Stomach smooth muscle (tissue), 2 donors: ENCODE measurements around the gene FES.
A peak's percentile ranks its signal among the peaks of the same experiment; 100 is the strongest.

Experiments used
- H3K27ac ChIP-seq: one replicate; pipeline ENCODE4 v1.7.0; 2013; ENCODE audit warnings: mild to moderate bottlenecking, low read length, inconsistent platforms
- H3K27me3 ChIP-seq, 2 donors: one replicate each; pipeline ENCODE4 v1.7.0; 2013; ENCODE audit warnings: low read length in 2 of 2; ENCODE audit not compliant: insufficient read depth in 2 of 2, control insufficient read depth in 1 of 2
- H3K36me3 ChIP-seq, 2 donors: one replicate each; pipeline ENCODE4 v1.7.0; 2013; ENCODE audit warnings: low read length in 2 of 2; ENCODE audit not compliant: control insufficient read depth in 2 of 2, insufficient read depth in 2 of 2
- H3K4me1 ChIP-seq: one replicate; pipeline ENCODE4 v1.7.0; 2013; ENCODE audit warnings: low read length; ENCODE audit not compliant: control insufficient read depth, insufficient read depth
- H3K4me3 ChIP-seq, 2 donors: one replicate each; pipeline ENCODE4 v1.7.0; 2013; ENCODE audit warnings: low read length in 2 of 2
- H3K9ac ChIP-seq, 2 donors: one replicate each; pipeline ENCODE4 v1.7.0; 2013; ENCODE audit warnings: low read length in 2 of 2, mild to moderate bottlenecking in 1 of 2
- H3K9me3 ChIP-seq, 2 donors: one replicate each; pipeline ENCODE4 v1.7.0; 2013; ENCODE audit warnings: low read length in 2 of 2; ENCODE audit not compliant: control insufficient read depth in 2 of 2
- donor health status: healthy.
- donor health status: Pancreatic carcinoma.

The FES gene

GRCh38 chr15:90883526-90883975 lies 753 bp upstream of the FES start:
- Histone ChIP-seq H3K9ac (peak overlapping the region; percentile 73 to 87), H3K27me3 (no peaks in the 10 kb centered on the region), H3K36me3 (peaks cover 12 to 34% of the 10 kb centered on the region in 2 donors), H3K9me3 (no peaks in the 10 kb centered on the region), H3K27ac (peak overlapping the region; percentile 90), H3K4me3 (peak overlapping the region; percentile 62 to 73), H3K4me1 (peaks cover 40% of the 10 kb centered on the region)

DNA sequence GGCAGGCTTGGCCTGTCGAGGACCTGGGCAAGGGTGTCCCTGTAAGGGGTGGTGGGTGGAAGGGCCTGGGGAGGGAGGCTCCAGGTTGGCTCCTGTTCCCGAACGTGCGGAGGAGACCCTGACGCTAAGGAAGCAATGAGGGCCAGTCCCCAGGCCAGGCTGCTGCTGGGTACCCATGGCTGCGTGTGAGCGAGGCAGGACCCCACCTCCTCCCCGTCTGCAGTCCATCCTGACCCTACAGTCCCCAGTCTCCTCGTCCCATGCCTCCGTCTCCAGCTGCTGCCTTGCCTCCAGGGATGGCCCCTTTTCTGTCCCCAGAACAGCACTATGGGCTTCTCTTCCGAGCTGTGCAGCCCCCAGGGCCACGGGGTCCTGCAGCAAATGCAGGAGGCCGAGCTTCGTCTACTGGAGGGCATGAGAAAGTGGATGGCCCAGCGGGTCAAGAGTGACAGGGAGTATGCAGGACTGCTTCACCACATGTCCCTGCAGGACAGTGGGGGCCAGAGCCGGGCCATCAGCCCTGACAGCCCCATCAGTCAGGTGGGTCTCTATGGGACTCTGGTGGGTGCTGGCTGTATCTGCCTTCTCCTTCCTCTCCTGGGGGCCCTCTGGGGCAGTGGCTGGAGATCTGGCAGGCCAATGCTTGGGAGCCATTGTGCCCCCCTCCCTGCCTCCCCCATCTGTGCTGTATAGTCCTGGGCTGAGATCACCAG lies 571 bp downstream of the FES start:
- Histone ChIP-seq H3K27me3 (no peaks in the 10 kb centered on the region), H3K9ac (peak overlapping the region; percentile 73 to 87), H3K4me3 (peak overlapping the region; percentile 62 to 73), H3K27ac (peak overlapping the region; percentile 90), H3K36me3 (peaks cover 12 to 29% of the 10 kb centered on the region in 2 donors), H3K9me3 (no peaks in the 10 kb centered on the region), H3K4me1 (peaks cover 40% of the 10 kb centered on the region)

GRCh38 chr15:90885432-90886290 lies 1.4 kb downstream of the FES start:
- Histone ChIP-seq H3K36me3 (peaks cover 7 to 27% of the 10 kb centered on the region in 2 donors), H3K4me1 (peaks cover 40% of the 10 kb centered on the region), H3K27me3 (no peaks in the 10 kb centered on the region), H3K4me3 (peak overlapping the region; percentile 47 to 73), H3K9me3 (no peaks in the 10 kb centered on the region), H3K9ac (peak overlapping the region; percentile 73 to 87), H3K27ac (peak overlapping the region; percentile 90)

GRCh38 chr15:90886291-90886614 lies 1.9 kb downstream of the FES start:
- peak overlapping the region in 1 of 2 donors; percentile 73 for H3K4me3 ChIP-seq
- H3K9me3 ChIP-seq, result no peaks in the 10 kb centered on the region
- H3K36me3 ChIP-seq, result peaks cover 4 to 28% of the 10 kb centered on the region in 2 donors
- no peak overlapping the region for H3K9ac ChIP-seq
- H3K4me1 ChIP-seq, result peaks cover 40% of the 10 kb centered on the region
- H3K27me3 ChIP-seq, result no peaks in the 10 kb centered on the region
- peak overlapping the region; percentile 90 for H3K27ac ChIP-seq

- H3K36me3 ChIP-seq, result peaks cover 10 to 31% of the 10 kb centered on the region in 2 donors
These were observed 2.8 kb downstream of the FES start for GRCh38 chr15:90887037-90887481.

DNA sequence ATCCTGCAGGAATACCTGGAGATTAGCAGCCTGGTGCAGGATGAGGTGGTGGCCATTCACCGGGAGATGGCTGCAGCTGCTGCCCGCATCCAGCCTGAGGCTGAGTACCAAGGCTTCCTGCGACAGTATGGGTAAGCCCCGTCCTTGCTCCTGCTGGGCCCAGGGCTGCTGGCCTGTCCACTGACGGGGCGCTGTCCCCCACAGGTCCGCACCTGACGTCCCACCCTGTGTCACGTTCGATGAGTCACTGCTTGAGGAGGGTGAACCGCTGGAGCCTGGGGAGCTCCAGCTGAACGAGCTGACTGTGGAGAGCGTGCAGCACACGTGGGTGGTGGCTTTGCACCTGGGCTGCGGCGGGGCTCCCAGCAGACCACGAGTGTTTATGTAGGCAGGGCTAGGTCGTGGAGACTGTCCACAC lies 5.0 kb downstream of the FES start:
- peaks cover 19 to 49% of the 10 kb centered on the region in 2 donors for H3K36me3 ChIP-seq
- H3K27me3 ChIP-seq, result no peaks in the 10 kb centered on the region
- no peak overlapping the region for H3K9ac ChIP-seq
- H3K9me3 ChIP-seq, result no peaks in the 10 kb centered on the region
- peaks cover 23% of the 10 kb centered on the region for H3K4me1 ChIP-seq
- no peak overlapping the region for H3K4me3 ChIP-seq
- no peak overlapping the region for H3K27ac ChIP-seq

More at GRCh38 chr15:90887037-90887481, 2.8 kb downstream of the FES start:
- H3K4me3 ChIP-seq, result no peak overlapping the region
- H3K27me3 ChIP-seq, result no peaks in the 10 kb centered on the region
- no peak overlapping the region for H3K27ac ChIP-seq
- no peak overlapping the region for H3K9ac ChIP-seq
- H3K4me1 ChIP-seq, result peaks cover 40% of the 10 kb centered on the region
- no peaks in the 10 kb centered on the region for H3K9me3 ChIP-seq

DNA sequence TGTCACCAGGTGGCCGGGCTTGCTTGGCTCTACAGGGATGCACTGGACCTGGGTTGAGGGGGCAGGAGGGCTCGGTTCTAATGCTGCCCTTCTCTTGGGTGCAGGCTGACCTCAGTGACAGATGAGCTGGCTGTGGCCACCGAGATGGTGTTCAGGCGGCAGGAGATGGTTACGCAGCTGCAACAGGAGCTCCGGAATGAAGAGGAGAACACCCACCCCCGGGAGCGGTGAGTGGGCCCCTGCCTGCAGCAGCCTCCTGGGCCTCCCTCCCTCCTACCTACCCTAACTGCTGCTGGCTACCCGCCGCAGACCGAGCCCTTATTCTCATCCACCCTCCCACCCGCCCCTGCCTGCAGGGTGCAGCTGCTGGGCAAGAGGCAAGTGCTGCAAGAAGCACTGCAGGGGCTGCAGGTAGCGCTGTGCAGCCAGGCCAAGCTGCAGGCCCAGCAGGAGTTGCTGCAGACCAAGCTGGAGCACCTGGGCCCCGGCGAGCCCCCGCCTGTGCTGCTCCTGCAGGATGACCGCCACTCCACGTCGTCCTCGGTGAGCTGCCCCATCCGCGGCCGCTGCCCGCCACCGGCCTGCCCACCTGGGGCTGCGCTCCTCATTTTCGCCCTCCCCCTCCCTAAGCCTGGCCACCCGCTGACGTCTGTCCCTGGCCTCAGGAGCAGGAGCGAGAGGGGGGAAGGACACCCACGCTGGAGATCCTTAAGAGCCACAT lies 5.6 kb downstream of the FES start:
- Histone ChIP-seq H3K27me3 (no peaks in the 10 kb centered on the region), H3K27ac (no peak overlapping the region), H3K9ac (no peak overlapping the region), H3K4me3 (no peak overlapping the region), H3K9me3 (no peaks in the 10 kb centered on the region), H3K4me1 (peaks cover 18% of the 10 kb centered on the region), H3K36me3 (peaks cover 19 to 49% of the 10 kb centered on the region in 2 donors)

DNA sequence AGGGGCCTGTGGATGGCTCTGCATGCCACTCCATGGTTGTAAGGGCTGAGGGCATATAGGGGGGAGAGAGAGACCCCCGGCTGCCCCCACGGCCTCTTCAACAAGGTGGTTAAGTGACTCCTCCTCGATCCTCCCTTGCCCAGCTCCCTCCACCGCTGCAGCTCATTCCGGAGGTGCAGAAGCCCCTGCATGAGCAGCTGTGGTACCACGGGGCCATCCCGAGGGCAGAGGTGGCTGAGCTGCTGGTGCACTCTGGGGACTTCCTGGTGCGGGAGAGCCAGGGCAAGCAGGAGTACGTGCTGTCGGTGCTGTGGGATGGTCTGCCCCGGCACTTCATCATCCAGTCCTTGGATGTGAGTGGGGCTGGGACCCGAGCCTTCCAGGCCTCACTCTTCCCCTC lies 6.5 kb downstream of the FES start:
- Histone ChIP-seq H3K27ac (no peak overlapping the region), H3K9ac (no peak overlapping the region), H3K4me1 (peaks cover 9% of the 10 kb centered on the region), H3K4me3 (no peak overlapping the region), H3K36me3 (peaks cover 22 to 58% of the 10 kb centered on the region in 2 donors), H3K9me3 (no peaks in the 10 kb centered on the region), H3K27me3 (no peaks in the 10 kb centered on the region)

GRCh38 chr15:90891346-90891949 lies 7.1 kb downstream of the FES start:
- Histone ChIP-seq H3K36me3 (peaks cover 24 to 59% of the 10 kb centered on the region in 2 donors), H3K9ac (no peak overlapping the region), H3K27ac (no peak overlapping the region)

DNA sequence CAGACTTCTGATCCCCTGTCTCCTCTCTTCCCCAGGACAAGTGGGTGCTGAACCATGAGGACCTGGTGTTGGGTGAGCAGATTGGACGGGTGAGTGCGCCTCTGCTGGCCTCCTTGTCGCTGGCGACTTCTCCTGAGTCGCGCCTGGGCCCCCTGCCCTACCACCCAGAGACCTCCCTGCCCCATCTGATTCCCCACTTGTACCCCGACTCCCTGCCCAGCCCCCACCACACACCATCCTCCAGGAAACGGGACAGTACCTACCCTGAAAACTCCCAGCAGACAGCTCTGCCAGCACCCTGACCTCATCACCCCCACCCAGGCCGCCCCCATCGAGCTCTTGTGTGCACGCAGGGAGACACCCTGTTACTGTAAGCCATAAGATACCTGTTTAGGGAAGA lies 7.7 kb downstream of the FES start:
- Histone ChIP-seq H3K36me3 (peaks cover 24 to 59% of the 10 kb centered on the region in 2 donors), H3K4me3 (no peak overlapping the region), H3K9me3 (no peaks in the 10 kb centered on the region), H3K9ac (no peak overlapping the region), H3K27me3 (no peaks in the 10 kb centered on the region), H3K4me1 (peaks cover under 1% of the 10 kb centered on the region), H3K27ac (no peak overlapping the region)

More at GRCh38 chr15:90891346-90891949, 7.1 kb downstream of the FES start:
- Histone ChIP-seq H3K9me3 (no peaks in the 10 kb centered on the region), H3K4me1 (peaks cover 3% of the 10 kb centered on the region), H3K27me3 (no peaks in the 10 kb centered on the region), H3K4me3 (no peak overlapping the region)
